ENCODE results near the gene THUMPD2. TPM values are rescaled to one million over a fixed set of nuclear protein-coding genes. Genes with fewer than 3 reads are reported as not detected.

The THUMPD2 gene
- polyA plus RNA-seq, 1 donor (not counting 4 experiments of a cell fraction or from before 2014, with no cell fraction given) = 18.2 TPM

GRCh38 chr2:39703181-39703872 lies 75.7 kb downstream of the THUMPD2 start:
- Histone ChIP-seq H3K9me1 (ENCODE audit: control insufficient read depth, extremely low read depth, insufficient read depth, low read length) (no peaks in the 10 kb centered on the region), H3K9me3 (ENCODE audit: control insufficient read depth, low read depth, low read length) (no peaks in the 10 kb centered on the region), H3K4me3 (ENCODE audit: control insufficient read depth in 2 of 3, extremely low read depth in 1 of 3, insufficient read depth in 2 of 3, low read depth in 1 of 3, low read length in 3 of 3) (no peak overlapping the region), H3K79me2 (ENCODE audit: control insufficient read depth, insufficient read depth, low read length) (no peaks in the 10 kb centered on the region), H3K36me3 (ENCODE audit: control insufficient read depth in 2 of 2, extremely low read depth in 1 of 2, insufficient read depth in 2 of 2, low read length in 2 of 2) (no peaks in the 10 kb centered on the region), H3K27ac (ENCODE audit: control insufficient read depth, insufficient read depth, low read length) (no peak overlapping the region), H3K4me2 (ENCODE audit: control insufficient read depth, extremely low read depth, insufficient read depth, low read depth, low read length) (no peak overlapping the region), H3K4me1 (ENCODE audit: control insufficient read depth, extremely low read depth, insufficient read depth, low read length) (no peaks in the 10 kb centered on the region), H3K9ac (ENCODE audit: control insufficient read depth, extremely low read depth, insufficient read depth, low read length) (no peak overlapping the region), H2AFZ (ENCODE audit: control insufficient read depth, low read length) (no peak overlapping the region), H3K27me3 (ENCODE audit: control insufficient read depth, extremely low read depth, insufficient read depth, low read length) (no peaks in the 10 kb centered on the region), H4K20me1 (ENCODE audit: control insufficient read depth, extremely low read depth, insufficient read depth, low read length) (no peaks in the 10 kb centered on the region)
- TF ChIP-seq EZH2 (IDR thresholded peaks at IDR 0.05; ENCODE audit: low read length) (no peak), CTCF (optimal IDR thresholded peaks at IDR 0.05 in 1 of 3, IDR thresholded peaks at IDR 0.05 in 1 of 3, conservative IDR thresholded peaks at IDR 0.05 in 1 of 3; ENCODE audit: extremely low read depth in 1 of 3, insufficient read depth in 2 of 3, low read length in 3 of 3) (no peak)
- dilution Hi-C loops (cut with MboI; ENCODE audit: extremely low pct_ligation_motif_present, low sequenced_read_pairs) = no loop called here
- no peak for FAIRE-seq
- no peak for DNase-seq (ENCODE audit: low read depth, low spot score)

- Histone ChIP-seq H3K9me3 (ENCODE audit: control insufficient read depth, low read depth, low read length) (no peaks in the 10 kb centered on the region), H4K20me1 (ENCODE audit: control insufficient read depth, extremely low read depth, insufficient read depth, low read length) (no peaks in the 10 kb centered on the region), H3K79me2 (ENCODE audit: control insufficient read depth, insufficient read depth, low read length) (no peaks in the 10 kb centered on the region), H3K27ac (ENCODE audit: control insufficient read depth, insufficient read depth, low read length) (no peak overlapping the region), H3K4me3 (ENCODE audit: control insufficient read depth in 2 of 3, extremely low read depth in 1 of 3, insufficient read depth in 2 of 3, low read depth in 1 of 3, low read length in 3 of 3) (no peak overlapping the region), H3K4me2 (ENCODE audit: control insufficient read depth, extremely low read depth, insufficient read depth, low read depth, low read length) (no peak overlapping the region), H3K36me3 (ENCODE audit: control insufficient read depth in 2 of 2, extremely low read depth in 1 of 2, insufficient read depth in 2 of 2, low read length in 2 of 2) (no peaks in the 10 kb centered on the region), H3K9ac (ENCODE audit: control insufficient read depth, extremely low read depth, insufficient read depth, low read length) (no peak overlapping the region), H3K4me1 (ENCODE audit: control insufficient read depth, extremely low read depth, insufficient read depth, low read length) (no peaks in the 10 kb centered on the region), H2AFZ (ENCODE audit: control insufficient read depth, low read length) (no peak overlapping the region), H3K27me3 (ENCODE audit: control insufficient read depth, extremely low read depth, insufficient read depth, low read length) (no peaks in the 10 kb centered on the region), H3K9me1 (ENCODE audit: control insufficient read depth, extremely low read depth, insufficient read depth, low read length) (no peaks in the 10 kb centered on the region)
- no peak for DNase-seq (ENCODE audit: low read depth, low spot score)
- dilution Hi-C loops (cut with MboI; ENCODE audit: extremely low pct_ligation_motif_present, low sequenced_read_pairs) = no loop called here
- TF ChIP-seq CTCF (optimal IDR thresholded peaks at IDR 0.05 in 1 of 3, IDR thresholded peaks at IDR 0.05 in 1 of 3, conservative IDR thresholded peaks at IDR 0.05 in 1 of 3; ENCODE audit: extremely low read depth in 1 of 3, insufficient read depth in 2 of 3, low read length in 3 of 3) (no peak), EZH2 (IDR thresholded peaks at IDR 0.05; ENCODE audit: low read length) (no peak)
- no peak for FAIRE-seq
These were observed 77.9 kb downstream of the THUMPD2 start for GRCh38 chr2:39701137-39701536.

Measured in keratinocyte (primary cell).